NCI-H1048 (cell line): ENCODE data around the gene EREG.

ENCODE experiments used
- DNase-seq: peaks from one replicate; lab custom pipeline; 2025; lab: John Stamatoyannopoulos, UW

Gene EREG

GRCh38 chr4:74344031-74344430, 20.9 kb upstream of the EREG start:
- DNase-seq, result no peak

- DNase-seq, result no peak
These were observed 11.1 kb upstream of the EREG start for GRCh38 chr4:74353858-74354257.

GRCh38 chr4:74357965-74358364, 7.0 kb upstream of the EREG start:
- DNase-seq, result no peak

- no peak for DNase-seq
These were observed 3.3 kb upstream of the EREG start for GRCh38 chr4:74361671-74362070.

- no peak for DNase-seq
These were observed 2.6 kb upstream of the EREG start for GRCh38 chr4:74362347-74362746.

GRCh38 chr4:74364256-74364651, 691 bp upstream of the EREG start:
- DNase-seq, result no peak

- no peak for DNase-seq
These were observed 816 bp downstream of the EREG start for GRCh38 chr4:74365761-74366160.

- no peak for DNase-seq
These were observed 1.5 kb downstream of the EREG start for GRCh38 chr4:74366367-74366911.

GRCh38 chr4:74367656-74368290, 2.8 kb downstream of the EREG start:
- DNase-seq, result no peak

GRCh38 chr4:74368596-74368995, 3.7 kb downstream of the EREG start:
- no peak for DNase-seq

- DNase-seq, result no peak
These were observed 4.9 kb downstream of the EREG start for GRCh38 chr4:74369855-74370254.

- no peak for DNase-seq
These were observed 6.0 kb downstream of the EREG start for GRCh38 chr4:74370912-74371311.

- no peak for DNase-seq
These were observed 9.2 kb downstream of the EREG start for GRCh38 chr4:74374128-74374527.

- DNase-seq, result no peak
These were observed 9.8 kb downstream of the EREG start for GRCh38 chr4:74374561-74375327.

GRCh38 chr4:74375824-74376426, 11.0 kb downstream of the EREG start:
- DNase-seq, result no peak

- DNase-seq, result no peak
These were observed 12.0 kb downstream of the EREG start for GRCh38 chr4:74376888-74377483.

- DNase-seq, result no peak
These were observed 12.8 kb downstream of the EREG start for GRCh38 chr4:74377714-74378113.

GRCh38 chr4:74378573-74378972, 13.6 kb downstream of the EREG start:
- DNase-seq, result no peak

- DNase-seq, result no peak
These were observed 15.0 kb downstream of the EREG start for GRCh38 chr4:74379912-74380311.

- DNase-seq, result no peak
These were observed 20.4 kb downstream of the EREG start for GRCh38 chr4:74385386-74385785.

GRCh38 chr4:74386159-74386558, 21.2 kb downstream of the EREG start:
- no peak for DNase-seq

- no peak for DNase-seq
These were observed 22.8 kb downstream of the EREG start for GRCh38 chr4:74387790-74388189.

- DNase-seq, result no peak
These were observed 24.5 kb downstream of the EREG start for GRCh38 chr4:74389494-74389893.
